Neural progenitor cell (in vitro differentiated cells): Measurements from ENCODE around the gene STUB1.

Experiments
- CTCF ChIP-seq: fragments of 200-600 bp; sonication (generic); IDR thresholded peaks from 2 replicates; pipeline ENCODE4 v1.5.1; 2017; ENCODE audit warnings: antibody characterized with exemption, mild to moderate bottlenecking
- EZH2 ChIP-seq: fragments of 200-600 bp; sonication (generic); IDR thresholded peaks from 2 replicates; pipeline ENCODE4 v1.6.1; 2017; ENCODE audit warnings: antibody characterized with exemption, mild to moderate bottlenecking, moderate library complexity
- EZH2phosphoT487 ChIP-seq: fragments of 200-600 bp; sonication (generic); IDR thresholded peaks from 2 replicates; pipeline ENCODE4 v1.6.1; 2017; ENCODE audit warnings: antibody characterized with exemption

GRCh38 chr16:720447-720989 lies 40.3 kb downstream of the STUB1 start:
- TF ChIP-seq CTCF = peak; percentile 34
- no peak for TF ChIP-seq EZH2
- TF ChIP-seq EZH2phosphoT487 = no peak
